Measurements from ENCODE around the gene NBEA. TPM values are rescaled to one million over a fixed set of nuclear protein-coding genes. Genes with fewer than 3 reads are reported as not detected.

The NBEA gene
- total and polyA plus RNA-seq, 8 donors = 5.9 to 14.1 (median 11.3) TPM

GRCh38 chr13:35157143-35157755 lies 215.2 kb downstream of the NBEA start:
- no peaks in the 10 kb centered on the region for H3K27me3 ChIP-seq
- H3K36me3 ChIP-seq = no peaks in the 10 kb centered on the region
- H3K9me3 ChIP-seq = no peaks in the 10 kb centered on the region
- ATAC-seq (peak; percentile 78), DNase-seq (peak in 2 of 4 donors; percentile 48 to 67)
- no peak overlapping the region for H3K4me3 ChIP-seq
- intact Hi-C loops (cut with DNase I) = no loop called here
- H3K27ac ChIP-seq = no peak overlapping the region
- no peaks in the 10 kb centered on the region for H3K4me1 ChIP-seq
- TF ChIP-seq, protein P1, sequence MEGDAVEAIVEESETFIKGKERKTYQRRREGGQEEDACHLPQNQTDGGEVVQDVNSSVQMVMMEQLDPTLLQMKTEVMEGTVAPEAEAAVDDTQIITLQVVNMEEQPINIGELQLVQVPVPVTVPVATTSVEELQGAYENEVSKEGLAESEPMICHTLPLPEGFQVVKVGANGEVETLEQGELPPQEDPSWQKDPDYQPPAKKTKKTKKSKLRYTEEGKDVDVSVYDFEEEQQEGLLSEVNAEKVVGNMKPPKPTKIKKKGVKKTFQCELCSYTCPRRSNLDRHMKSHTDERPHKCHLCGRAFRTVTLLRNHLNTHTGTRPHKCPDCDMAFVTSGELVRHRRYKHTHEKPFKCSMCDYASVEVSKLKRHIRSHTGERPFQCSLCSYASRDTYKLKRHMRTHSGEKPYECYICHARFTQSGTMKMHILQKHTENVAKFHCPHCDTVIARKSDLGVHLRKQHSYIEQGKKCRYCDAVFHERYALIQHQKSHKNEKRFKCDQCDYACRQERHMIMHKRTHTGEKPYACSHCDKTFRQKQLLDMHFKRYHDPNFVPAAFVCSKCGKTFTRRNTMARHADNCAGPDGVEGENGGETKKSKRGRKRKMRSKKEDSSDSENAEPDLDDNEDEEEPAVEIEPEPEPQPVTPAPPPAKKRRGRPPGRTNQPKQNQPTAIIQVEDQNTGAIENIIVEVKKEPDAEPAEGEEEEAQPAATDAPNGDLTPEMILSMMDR (IDR thresholded peaks at IDR 0.05) = peak; percentile 35 to 50

- Histone ChIP-seq H3K4me1 (no peaks in the 10 kb centered on the region), H3K36me3 (no peaks in the 10 kb centered on the region), H3K27me3 (no peaks in the 10 kb centered on the region), H3K9me3 (no peaks in the 10 kb centered on the region), H3K27ac (no peak overlapping the region), H3K4me3 (no peak overlapping the region)
- DNase-seq (no peak), ATAC-seq (no peak)
- intact Hi-C loops (cut with DNase I) = no loop called here
- TF ChIP-seq, protein P1 (IDR thresholded peaks at IDR 0.05) = no peak
Measured at GRCh38 chr13:35159041-35159440, 217.0 kb downstream of the NBEA start.

- Histone ChIP-seq H3K9me3 (no peaks in the 10 kb centered on the region), H3K4me1 (no peaks in the 10 kb centered on the region), H3K4me3 (no peak overlapping the region), H3K27ac (no peak overlapping the region), H3K27me3 (no peaks in the 10 kb centered on the region), H3K36me3 (no peaks in the 10 kb centered on the region)
- intact Hi-C loops (cut with DNase I) = no loop called here
- TF ChIP-seq, protein P1 (IDR thresholded peaks at IDR 0.05) = no peak
- no peak for ATAC-seq
- no peak for DNase-seq
Measured at GRCh38 chr13:35160896-35161295, 218.8 kb downstream of the NBEA start.

GRCh38 chr13:35162420-35162819 lies 220.3 kb downstream of the NBEA start:
- DNase-seq = no peak
- intact Hi-C loops (cut with DNase I) = no loop called here
- ATAC-seq = no peak

DNA sequence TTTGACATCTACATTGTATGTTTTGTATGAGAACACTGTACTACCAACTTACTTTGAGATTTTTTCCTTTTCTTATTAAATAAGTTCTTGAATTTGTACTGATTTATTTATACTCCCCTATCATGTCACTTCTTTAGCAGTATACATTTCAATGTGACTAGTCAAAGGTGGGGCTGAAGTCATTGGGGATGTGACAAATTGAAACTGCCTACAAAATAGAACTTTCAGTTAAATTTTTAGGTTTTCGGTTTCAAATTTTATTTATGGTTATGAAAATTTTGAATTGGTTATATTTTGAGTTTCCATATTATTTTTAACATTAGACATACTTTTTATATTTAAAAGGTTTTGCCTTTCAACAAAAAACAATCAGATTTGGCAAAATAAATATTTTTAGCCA lies 221.6 kb downstream of the NBEA start:
- intact Hi-C loops (cut with DNase I) = no loop called here

More at GRCh38 chr13:35162420-35162819, 220.3 kb downstream of the NBEA start:
- H3K36me3 ChIP-seq = no peaks in the 10 kb centered on the region
- no peaks in the 10 kb centered on the region for H3K4me1 ChIP-seq
- no peaks in the 10 kb centered on the region for H3K9me3 ChIP-seq
- H3K27ac ChIP-seq = no peak overlapping the region
- no peaks in the 10 kb centered on the region for H3K27me3 ChIP-seq
- H3K4me3 ChIP-seq = no peak overlapping the region
- TF ChIP-seq, protein P1 (IDR thresholded peaks at IDR 0.05) = no peak

More for the DNA sequence above, 221.6 kb downstream of the NBEA start:
- H3K27me3 ChIP-seq = no peaks in the 10 kb centered on the region
- no peak overlapping the region for H3K4me3 ChIP-seq
- no peak for DNase-seq
- H3K9me3 ChIP-seq = no peaks in the 10 kb centered on the region
- H3K4me1 ChIP-seq = no peaks in the 10 kb centered on the region
- no peak overlapping the region for H3K27ac ChIP-seq
- no peak for ATAC-seq
- TF ChIP-seq, protein P1 (IDR thresholded peaks at IDR 0.05) = no peak
- H3K36me3 ChIP-seq = no peaks in the 10 kb centered on the region
